GM12878 (cell line): Measurements from ENCODE around the gene SLC44A3. TPM values are rescaled to one million over a fixed set of nuclear protein-coding genes. Genes with fewer than 3 reads are reported as not detected.

Experiments
- ATAC-seq: fragments of 200-7000 bp; cut with Tn5 transposase; 3 replicates; pipeline ENCODE4 v1.9.1; 2020; ENCODE audit warnings: mild to moderate bottlenecking, moderate library complexity
- BruUV-seq: library from RNA; stranded (reverse); fragments of 400-500 nt; replicated peaks from 2 replicates; lab custom pipeline; 2021; lab: Mats Ljungman, UMichigan
- CTCF ChIA-PET: fragments of 300-600 bp; sonication (Branson Sonifier 250); formaldehyde crosslinking; extraction: SDS; loops from one replicate; lab custom pipeline; 2021; ENCODE audit warnings: inconsistent platforms; lab: Yijun Ruan, JAX
- POLR2A ChIA-PET: fragments of 350-600 bp; formaldehyde crosslinking; extraction: SDS; loops from one replicate; lab custom pipeline; 2021; ENCODE audit warnings: inconsistent platforms; lab: Charles Lee
- RAD21 ChIA-PET: fragments of 300-600 bp; sonication (Branson Sonifier 250); formaldehyde crosslinking; loops from one replicate; lab custom pipeline; 2023; ENCODE audit warnings: antibody characterized with exemption; ENCODE audit not compliant: unreplicated experiment; lab: Charles Lee
- SMC1A ChIA-PET: fragments of 300-600 bp; sonication (Branson Sonifier 250); formaldehyde crosslinking; loops from one replicate; lab custom pipeline; 2023; ENCODE audit not compliant: unreplicated experiment, uncharacterized antibody; lab: Charles Lee
- DNase-seq: peaks from one replicate; pipeline ENCODE4 v3.0.0-alpha.2; 2011; ENCODE audit warnings: low read depth, low spot score
- FAIRE-seq: peaks from 3 replicates; lab custom pipeline; 2011; peaks lifted over from hg19 to GRCh38; lab: Jason Lieb, UNC
- H2AFZ ChIP-seq: 2 replicates; pipeline ENCODE4 v1.6.0; 2011; ENCODE audit warnings: low read depth, low read length, control low read depth; ENCODE audit not compliant: control insufficient read depth
- H3K27ac ChIP-seq: 2 replicates; pipeline ENCODE4 v1.5.1; 2011; ENCODE audit warnings: control low read depth; ENCODE audit not compliant: control insufficient read depth, insufficient read depth
- H3K27me3 ChIP-seq, 2 experiments: replicated peaks in 1 of 2; 2 replicates each; pipeline versions ENCODE4 v1.6.0 to v1.6.1; 2011; ENCODE audit warnings: low read length in 1 of 2; ENCODE audit not compliant: control insufficient read depth in 2 of 2, insufficient read depth in 2 of 2
- H3K36me3 ChIP-seq, 2 experiments: 2 replicates each; pipeline ENCODE4 v1.5.1; 2011; ENCODE audit warnings: low read length in 1 of 2; ENCODE audit not compliant: control insufficient read depth in 2 of 2, insufficient read depth in 2 of 2
- H3K4me1 ChIP-seq: 2 replicates; pipeline ENCODE4 v1.6.1; 2011; ENCODE audit warnings: mild to moderate bottlenecking, low read length, moderate library complexity, mixed read lengths; ENCODE audit not compliant: control insufficient read depth, insufficient read depth
- H3K4me2 ChIP-seq: 2 replicates; pipeline ENCODE4 v1.6.0; 2011; ENCODE audit warnings: control low read depth; ENCODE audit not compliant: control insufficient read depth, insufficient read depth
- H3K4me3 ChIP-seq: fragments of 200-600 bp; sonication (generic); 2 replicates; pipeline ENCODE4 v1.5.1; 2016
- H3K79me2 ChIP-seq: 2 replicates; pipeline ENCODE4 v1.6.0; 2011; ENCODE audit warnings: low read length; ENCODE audit not compliant: control insufficient read depth, insufficient read depth
- H3K9ac ChIP-seq: 2 replicates; pipeline ENCODE4 v1.8.0; 2011; ENCODE audit warnings: low read length, control low read depth, mixed read lengths; ENCODE audit not compliant: control insufficient read depth, insufficient read depth
- H3K9me3 ChIP-seq: replicated peaks from 3 replicates; pipeline ENCODE4 v1.5.1; 2011; ENCODE audit warnings: mild to moderate bottlenecking, low read length; ENCODE audit not compliant: control insufficient read depth, insufficient read depth
- H4K20me1 ChIP-seq: 2 replicates; pipeline ENCODE4 v1.6.0; 2011; ENCODE audit not compliant: control insufficient read depth, insufficient read depth
- BMI1 ChIP-seq: fragments of 450-650 bp; IDR thresholded peaks from 2 replicates; pipeline ENCODE4 v1.6.1; 2016; ENCODE audit warnings: mild to moderate bottlenecking, moderate library complexity, borderline replicate concordance
- CBFB ChIP-seq: IDR thresholded peaks from 2 replicates; pipeline ENCODE4 v1.6.1; 2016; ENCODE audit warnings: antibody characterized with exemption, low read depth
- CBX3 ChIP-seq: fragments of 200-600 bp; sonication (generic); IDR thresholded peaks from 2 replicates; pipeline ENCODE4 v1.6.1; 2016; ENCODE audit warnings: low read depth, borderline replicate concordance
- CEBPB ChIP-seq, 2 experiments: fragments of 150-350 bp in 1 of 2; IDR thresholded peaks; 2 replicates each; pipeline ENCODE4 v1.6.1; 2012 to 2014; ENCODE audit warnings: low read depth in 2 of 2, low read length in 2 of 2, borderline replicate concordance in 1 of 2, inconsistent platforms in 1 of 2
- CHD2 ChIP-seq: IDR thresholded peaks from 2 replicates; pipeline ENCODE4 v1.6.1; 2011; ENCODE audit warnings: low read depth, low read length, improper control_type of control experiment, borderline replicate concordance
- JUNB ChIP-seq: IDR thresholded peaks from 2 replicates; pipeline ENCODE4 v1.6.1; 2016; ENCODE audit warnings: antibody characterized with exemption, mild to moderate bottlenecking
- PKNOX1 ChIP-seq: fragments of 450-650 bp; IDR thresholded peaks from 2 replicates; pipeline ENCODE4 v1.6.1; 2016; ENCODE audit warnings: mild to moderate bottlenecking
- RB1 ChIP-seq: fragments of 450-650 bp; formaldehyde crosslinking; IDR thresholded peaks from 2 replicates; pipeline ENCODE4 v1.6.1; 2017; ENCODE audit warnings: mild to moderate bottlenecking, borderline replicate concordance
- RBBP5 ChIP-seq: fragments of 200-600 bp; sonication (generic); conservative IDR thresholded peaks from 2 replicates; pipeline ENCODE4 v1.6.1; 2016
- SMAD1 ChIP-seq: fragments of 450-650 bp; IDR thresholded peaks from 2 replicates; pipeline ENCODE4 v1.6.1; 2018; ENCODE audit warnings: mild to moderate bottlenecking, low read depth; ENCODE audit not compliant: partially characterized antibody
- SMARCA5 ChIP-seq: fragments of 450-650 bp; IDR thresholded peaks from 2 replicates; pipeline ENCODE4 v1.6.1; 2017; ENCODE audit warnings: mild to moderate bottlenecking
- SREBF2 ChIP-seq: IDR thresholded peaks from 2 replicates; pipeline ENCODE4 v1.6.1; 2012; ENCODE audit warnings: mild to moderate bottlenecking, low read length
- WGBS: methylation state at CpG from one replicate; pipeline ENCODE4 v1.1.6; 2016; ENCODE audit warnings: low lambda C conversion rate; ENCODE audit not compliant: insufficient replicate concordance, insufficient coverage; ENCODE audit errors: missing lambda C conversion rate; 5-methylcytosine and 5-hydroxymethylcytosine counted together
- in situ Hi-C: fragments of 300-500 bp; cut with MboI; formaldehyde crosslinking; loops from 9 replicates; pipeline ENCODE4 v1.14.3; 2018; ENCODE audit warnings: mixed read lengths
- intact Hi-C: fragments of 100-400 bp; cut with micrococcal nuclease; formaldehyde crosslinking; loops from one replicate; pipeline ENCODE4 v1.14.2; 2022; ENCODE audit not compliant: unreplicated experiment
- polyA plus RNA-seq, 11 experiments: library from polyadenylated mRNA; depleted of rRNA in 4 of 11; unstranded in 6 of 11; stranded (reverse) in 5 of 11; fragments of >200 nt; fragmentation: Nextera tagmentation in 4 of 11; fragmentation: Illumina TruSeq in 1 of 11; extraction: Ambion mirVana in 4 of 11; extraction: Trizol in 1 of 11; gene quantifications; 1 replicate in 1 of 11; 2 replicates in 10 of 11; pipeline versions ENCODE4 v1.2.1 to v1.2.3, GENCODE V29; 2011 to 2016; ENCODE audit warnings: inconsistent platforms in 2 of 11, missing spikeins in 2 of 11, low read depth in 1 of 11
- total RNA-seq, 4 experiments: library from RNA; depleted of rRNA in 3 of 4; stranded (reverse); fragments of >200 nt in 3 of 4; fragmentation: Illumina TruSeq in 1 of 4; extraction: Trizol in 1 of 4; gene quantifications; 2 replicates each; pipeline versions ENCODE4 v1.2.1 to v1.2.3, GENCODE V29; 2013 to 2021
- TF ChIP-seq, protein P1 (sequence below): IDR thresholded peaks from 2 replicates; pipeline ENCODE4 v1.6.1; 2012; ENCODE audit warnings: improper control_type of control experiment, low read depth, low read length; ENCODE audit not compliant: insufficient replicate concordance

The SLC44A3 gene
- total and polyA plus RNA-seq, 10 of the 15 experiments (the other 5 are each of a cell fraction or from before 2014, with no cell fraction given): not detected

DNA sequence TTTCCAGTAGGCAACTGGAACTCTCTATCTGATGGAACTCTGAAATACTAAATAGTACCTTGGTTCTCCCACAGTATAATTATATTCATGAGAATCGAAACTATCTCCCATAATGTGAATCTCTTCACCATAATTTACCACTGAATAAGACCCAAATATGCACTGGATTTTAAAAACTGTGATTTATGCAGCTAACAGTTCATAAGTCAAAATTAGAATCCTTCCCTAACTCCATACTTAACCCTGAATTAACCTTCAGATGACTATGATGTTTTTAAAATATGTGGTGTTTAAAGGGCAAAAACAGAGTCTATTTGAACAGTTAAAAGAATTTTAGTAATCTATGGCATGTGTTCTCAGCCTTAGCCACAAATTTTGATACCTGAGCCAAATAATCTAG, 22.9 kb upstream of the SLC44A3 start:
- H3K27ac ChIP-seq: no peak overlapping the region
- RAD21 ChIA-PET: interaction anchor here (0.5 kb wide), 1 partner anchor 677 kb away, joined by 3 read pairs; no protein-coding TSS in a partner anchor
- H3K27me3 ChIP-seq: no peaks in the 10 kb centered on the region
- H3K36me3 ChIP-seq: no peaks in the 10 kb centered on the region
- SMC1A ChIA-PET: no interaction called here
- peaks cover 2% of the 10 kb centered on the region; the same call in 2 of the 3 replicates for H3K9me3 ChIP-seq
- TF ChIP-seq RB1 (no peak), CBFB (no peak), CEBPB (IDR thresholded peaks at IDR 0.05; ENCODE audit: borderline replicate concordance in 1 of 2, low read depth in 2 of 2, low read length in 2 of 2) (no peak), RBBP5 (no peak), SMAD1 (no peak), BMI1 (no peak), PKNOX1 (no peak), SREBF2 (no peak), CBX3 (no peak), CHD2 (no peak), JUNB (no peak), SMARCA5 (no peak)
- TF ChIP-seq, protein P1, sequence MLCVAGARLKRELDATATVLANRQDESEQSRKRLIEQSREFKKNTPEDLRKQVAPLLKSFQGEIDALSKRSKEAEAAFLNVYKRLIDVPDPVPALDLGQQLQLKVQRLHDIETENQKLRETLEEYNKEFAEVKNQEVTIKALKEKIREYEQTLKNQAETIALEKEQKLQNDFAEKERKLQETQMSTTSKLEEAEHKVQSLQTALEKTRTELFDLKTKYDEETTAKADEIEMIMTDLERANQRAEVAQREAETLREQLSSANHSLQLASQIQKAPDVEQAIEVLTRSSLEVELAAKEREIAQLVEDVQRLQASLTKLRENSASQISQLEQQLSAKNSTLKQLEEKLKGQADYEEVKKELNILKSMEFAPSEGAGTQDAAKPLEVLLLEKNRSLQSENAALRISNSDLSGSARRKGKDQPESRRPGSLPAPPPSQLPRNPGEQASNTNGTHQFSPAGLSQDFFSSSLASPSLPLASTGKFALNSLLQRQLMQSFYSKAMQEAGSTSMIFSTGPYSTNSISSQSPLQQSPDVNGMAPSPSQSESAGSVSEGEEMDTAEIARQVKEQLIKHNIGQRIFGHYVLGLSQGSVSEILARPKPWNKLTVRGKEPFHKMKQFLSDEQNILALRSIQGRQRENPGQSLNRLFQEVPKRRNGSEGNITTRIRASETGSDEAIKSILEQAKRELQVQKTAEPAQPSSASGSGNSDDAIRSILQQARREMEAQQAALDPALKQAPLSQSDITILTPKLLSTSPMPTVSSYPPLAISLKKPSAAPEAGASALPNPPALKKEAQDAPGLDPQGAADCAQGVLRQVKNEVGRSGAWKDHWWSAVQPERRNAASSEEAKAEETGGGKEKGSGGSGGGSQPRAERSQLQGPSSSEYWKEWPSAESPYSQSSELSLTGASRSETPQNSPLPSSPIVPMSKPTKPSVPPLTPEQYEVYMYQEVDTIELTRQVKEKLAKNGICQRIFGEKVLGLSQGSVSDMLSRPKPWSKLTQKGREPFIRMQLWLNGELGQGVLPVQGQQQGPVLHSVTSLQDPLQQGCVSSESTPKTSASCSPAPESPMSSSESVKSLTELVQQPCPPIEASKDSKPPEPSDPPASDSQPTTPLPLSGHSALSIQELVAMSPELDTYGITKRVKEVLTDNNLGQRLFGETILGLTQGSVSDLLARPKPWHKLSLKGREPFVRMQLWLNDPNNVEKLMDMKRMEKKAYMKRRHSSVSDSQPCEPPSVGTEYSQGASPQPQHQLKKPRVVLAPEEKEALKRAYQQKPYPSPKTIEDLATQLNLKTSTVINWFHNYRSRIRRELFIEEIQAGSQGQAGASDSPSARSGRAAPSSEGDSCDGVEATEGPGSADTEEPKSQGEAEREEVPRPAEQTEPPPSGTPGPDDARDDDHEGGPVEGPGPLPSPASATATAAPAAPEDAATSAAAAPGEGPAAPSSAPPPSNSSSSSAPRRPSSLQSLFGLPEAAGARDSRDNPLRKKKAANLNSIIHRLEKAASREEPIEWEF: no peak
- TF ChIP-seq, all 136 proteins: peak for 0
- 24% methylated on average over 1 of the region's 1 CpG for WGBS
- Histone ChIP-seq H3K4me2 (no peak overlapping the region), H3K4me1 (peaks cover 1% of the 10 kb centered on the region; the same call in 1 of the 2 replicates), H2AFZ (no peak overlapping the region), H3K4me3 (no peak overlapping the region), H4K20me1 (no peaks in the 10 kb centered on the region), H3K9ac (no peak overlapping the region), H3K79me2 (no peaks in the 10 kb centered on the region)
- no TSS peak for BruUV-seq
- in situ Hi-C loops (loop anchor here (5.0 kb wide), 1 partner anchor 275 kb away; no protein-coding TSS in a partner anchor), intact Hi-C loops (no loop called here)
- CTCF ChIA-PET: interaction anchor here (0.6 to 1.5 kb wide), 3 partner anchors 9 to 748 kb away, joined by 3 to 6 read pairs (median 3); no protein-coding TSS in a partner anchor
- FAIRE-seq (no peak), ATAC-seq (no peak), DNase-seq (no peak)
- POLR2A ChIA-PET: interaction anchor here (0.6 kb wide), 1 partner anchor 323 kb away, joined by 3 read pairs; no protein-coding TSS in a partner anchor
